HepG2 (cell line): ENCODE data around the gene CREG2. TPM values are rescaled to one million over a fixed set of nuclear protein-coding genes. Genes with fewer than 3 reads are reported as not detected.

ENCODE experiments used
- ARNTL ChIP-seq: sonication (generic); formaldehyde crosslinking; IDR thresholded peaks from 2 replicates; pipeline ENCODE4 v1.4.0; 2020; ENCODE audit warnings: mild to moderate bottlenecking, missing genetic modification reagents
- ETV5 ChIP-seq: IDR thresholded peaks from 2 replicates; pipeline ENCODE4 v1.6.1; 2018; ENCODE audit warnings: missing biosample characterization, missing genetic modification reagents, inconsistent platforms, borderline replicate concordance
- HNF4A ChIP-seq: sonication (generic); formaldehyde crosslinking; IDR thresholded peaks from 2 replicates; pipeline ENCODE4 v1.4.0; 2020; ENCODE audit warnings: missing genetic modification reagents
- ISL2 ChIP-seq: sonication (generic); formaldehyde crosslinking; IDR thresholded peaks from 2 replicates; pipeline ENCODE4 v1.5.0; 2020; ENCODE audit warnings: missing genetic modification reagents
- KAT2B ChIP-seq: fragments of 150-350 bp; IDR thresholded peaks from 2 replicates; pipeline ENCODE4 v1.6.1; 2014; ENCODE audit warnings: low read depth, low read length, borderline replicate concordance
- MEIS2 ChIP-seq: sonication (generic); formaldehyde crosslinking; IDR thresholded peaks from 2 replicates; pipeline ENCODE4 v1.9.0; 2021; ENCODE audit warnings: mild to moderate bottlenecking, missing genetic modification reagents
- NR2F6 ChIP-seq, 2 experiments: IDR thresholded peaks; 2 replicates each; pipeline ENCODE4 v1.6.1; 2016; ENCODE audit warnings: antibody characterized with exemption in 1 of 2, mild to moderate bottlenecking in 1 of 2
- PREB ChIP-seq: sonication (generic); formaldehyde crosslinking; IDR thresholded peaks from 2 replicates; pipeline ENCODE4 v1.4.0; 2020; ENCODE audit warnings: missing genetic modification reagents
- SMARCC2 ChIP-seq: fragments of 450-650 bp; IDR thresholded peaks from 2 replicates; pipeline ENCODE4 v1.6.1; 2017; ENCODE audit warnings: antibody characterized with exemption, mild to moderate bottlenecking
- SNAPC2 ChIP-seq: sonication (generic); formaldehyde crosslinking; IDR thresholded peaks from 2 replicates; pipeline ENCODE4 v1.8.1; 2022; ENCODE audit warnings: mild to moderate bottlenecking, missing genetic modification reagents
- ZNF263 ChIP-seq: sonication (generic); formaldehyde crosslinking; IDR thresholded peaks from 2 replicates; pipeline ENCODE4 v1.4.0; 2020; ENCODE audit warnings: missing genetic modification reagents
- ZNF556 ChIP-seq: sonication (generic); formaldehyde crosslinking; IDR thresholded peaks from 2 replicates; pipeline ENCODE4 v1.4.0; 2020; ENCODE audit warnings: mild to moderate bottlenecking, missing genetic modification reagents, borderline replicate concordance
- ZNF589 ChIP-seq: sonication (generic); formaldehyde crosslinking; conservative IDR thresholded peaks from 2 replicates; pipeline ENCODE4 v1.8.0; 2022; ENCODE audit warnings: mild to moderate bottlenecking, moderate library complexity, missing genetic modification reagents
- ZNF878 ChIP-seq: sonication (generic); formaldehyde crosslinking; IDR thresholded peaks from 2 replicates; pipeline ENCODE4 v1.8.1; 2023; ENCODE audit warnings: mild to moderate bottlenecking, missing genetic modification reagents, moderate library complexity
- polyA plus RNA-seq, 8 experiments: library from polyadenylated mRNA; depleted of rRNA in 3 of 8; stranded (reverse) in 7 of 8; unstranded in 1 of 8; fragments of >200 nt; fragmentation: Illumina TruSeq in 4 of 8; extraction: Trizol in 4 of 8; gene quantifications; 2 replicates each; pipeline versions ENCODE4 v1.2.1 to v1.2.3, GENCODE V29; 2011 to 2016; ENCODE audit warnings: low read depth in 4 of 8, missing spikeins in 1 of 8, mixed read lengths in 1 of 8; ENCODE audit not compliant: insufficient read depth in 1 of 8
- total RNA-seq, 5 experiments: library from RNA; depleted of rRNA; stranded (reverse); fragments of >200 nt; fragmentation: Illumina TruSeq; extraction: Trizol; gene quantifications; 2 replicates each; pipeline ENCODE4 v1.2.3, GENCODE V29; 2016; ENCODE audit warnings: low read depth in 1 of 5
- TF ChIP-seq, protein P1 (sequence below): sonication (generic); formaldehyde crosslinking; IDR thresholded peaks from 2 replicates; pipeline ENCODE4 v1.4.0; 2020; ENCODE audit warnings: mild to moderate bottlenecking, missing genetic modification reagents, borderline replicate concordance
- TF ChIP-seq, protein P2 (sequence below): sonication (generic); formaldehyde crosslinking; IDR thresholded peaks from 2 replicates; pipeline ENCODE4 v1.5.1; 2020; ENCODE audit warnings: mild to moderate bottlenecking, missing genetic modification reagents, borderline replicate concordance

CREG2 gene
- total and polyA plus RNA-seq, 2 of the 13 experiments (the other 11 are each of a cell fraction or from before 2014, with no cell fraction given), result 0.18 to 0.26 TPM

DNA sequence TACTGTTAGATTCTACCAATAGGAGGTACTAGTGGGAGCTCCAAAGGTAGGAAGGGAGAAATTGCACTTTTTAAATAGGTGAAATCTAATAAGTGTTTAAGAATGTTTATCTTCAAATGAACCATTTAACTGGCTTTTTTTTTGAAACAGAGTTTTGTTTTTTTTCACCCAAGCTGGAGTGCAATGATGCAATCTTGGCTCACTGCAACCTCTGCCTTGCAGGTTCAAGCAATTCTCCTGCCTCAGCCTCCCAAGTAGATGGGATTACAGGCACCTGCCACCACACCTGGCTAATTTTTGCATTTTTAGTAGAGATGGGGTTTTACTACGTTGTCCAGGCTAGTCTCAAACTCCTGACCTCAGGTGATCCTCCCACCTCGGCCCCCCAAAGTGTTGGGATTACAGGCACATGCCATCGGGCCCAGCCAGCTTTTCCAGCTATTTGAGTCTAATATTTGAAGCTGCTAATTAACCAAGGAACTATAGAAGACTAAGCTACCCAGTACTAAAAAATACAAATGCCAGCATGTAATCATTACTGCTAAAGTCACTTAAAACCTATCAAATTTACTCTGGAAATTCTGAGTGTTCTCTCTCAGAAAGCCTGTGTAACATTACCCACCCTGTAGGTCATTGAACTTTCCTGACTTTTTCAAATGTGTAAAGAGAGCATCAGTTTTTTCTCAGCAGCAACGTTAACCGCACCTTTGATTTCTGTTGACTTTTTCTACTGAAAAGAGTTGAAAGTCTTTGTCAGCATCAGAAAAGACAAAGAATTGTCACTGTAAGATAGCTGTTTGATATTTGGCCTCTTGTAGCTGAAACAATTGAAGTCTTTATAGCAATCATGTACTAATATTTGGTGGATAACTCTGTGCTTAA lies 54.2 kb downstream of the CREG2 start (continued):
- TF ChIP-seq, protein P1, sequence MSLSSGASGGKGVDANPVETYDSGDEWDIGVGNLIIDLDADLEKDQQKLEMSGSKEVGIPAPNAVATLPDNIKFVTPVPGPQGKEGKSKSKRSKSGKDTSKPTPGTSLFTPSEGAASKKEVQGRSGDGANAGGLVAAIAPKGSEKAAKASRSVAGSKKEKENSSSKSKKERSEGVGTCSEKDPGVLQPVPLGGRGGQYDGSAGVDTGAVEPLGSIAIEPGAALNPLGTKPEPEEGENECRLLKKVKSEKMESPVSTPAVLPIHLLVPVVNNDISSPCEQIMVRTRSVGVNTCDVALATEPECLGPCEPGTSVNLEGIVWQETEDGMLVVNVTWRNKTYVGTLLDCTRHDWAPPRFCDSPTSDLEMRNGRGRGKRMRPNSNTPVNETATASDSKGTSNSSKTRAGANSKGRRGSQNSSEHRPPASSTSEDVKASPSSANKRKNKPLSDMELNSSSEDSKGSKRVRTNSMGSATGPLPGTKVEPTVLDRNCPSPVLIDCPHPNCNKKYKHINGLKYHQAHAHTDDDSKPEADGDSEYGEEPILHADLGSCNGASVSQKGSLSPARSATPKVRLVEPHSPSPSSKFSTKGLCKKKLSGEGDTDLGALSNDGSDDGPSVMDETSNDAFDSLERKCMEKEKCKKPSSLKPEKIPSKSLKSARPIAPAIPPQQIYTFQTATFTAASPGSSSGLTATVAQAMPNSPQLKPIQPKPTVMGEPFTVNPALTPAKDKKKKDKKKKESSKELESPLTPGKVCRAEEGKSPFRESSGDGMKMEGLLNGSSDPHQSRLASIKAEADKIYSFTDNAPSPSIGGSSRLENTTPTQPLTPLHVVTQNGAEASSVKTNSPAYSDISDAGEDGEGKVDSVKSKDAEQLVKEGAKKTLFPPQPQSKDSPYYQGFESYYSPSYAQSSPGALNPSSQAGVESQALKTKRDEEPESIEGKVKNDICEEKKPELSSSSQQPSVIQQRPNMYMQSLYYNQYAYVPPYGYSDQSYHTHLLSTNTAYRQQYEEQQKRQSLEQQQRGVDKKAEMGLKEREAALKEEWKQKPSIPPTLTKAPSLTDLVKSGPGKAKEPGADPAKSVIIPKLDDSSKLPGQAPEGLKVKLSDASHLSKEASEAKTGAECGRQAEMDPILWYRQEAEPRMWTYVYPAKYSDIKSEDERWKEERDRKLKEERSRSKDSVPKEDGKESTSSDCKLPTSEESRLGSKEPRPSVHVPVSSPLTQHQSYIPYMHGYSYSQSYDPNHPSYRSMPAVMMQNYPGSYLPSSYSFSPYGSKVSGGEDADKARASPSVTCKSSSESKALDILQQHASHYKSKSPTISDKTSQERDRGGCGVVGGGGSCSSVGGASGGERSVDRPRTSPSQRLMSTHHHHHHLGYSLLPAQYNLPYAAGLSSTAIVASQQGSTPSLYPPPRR (CRISPR knock-in tag), result peak; percentile 75
- TF ChIP-seq ZNF556 (CRISPR knock-in tag) (no peak), ARNTL (no peak), ZNF589 (no peak), ETV5 (no peak; the same call in 1 of the 2 replicates), SMARCC2 (no peak), NR2F6 (IDR thresholded peaks at IDR 0.05) (peak; percentile 86), NR2F6 (CRISPR knock-in tag; IDR thresholded peaks at IDR 0.05) (peak; percentile 84), MEIS2 (CRISPR knock-in tag) (no peak), ISL2 (CRISPR knock-in tag) (peak; percentile 96), ZNF878 (CRISPR knock-in tag) (no peak), SNAPC2 (CRISPR knock-in tag) (no peak), PREB (CRISPR knock-in tag) (no peak), ZNF263 (CRISPR knock-in tag) (no peak), HNF4A (peak; percentile 65), KAT2B (no peak)
- TF ChIP-seq, protein P2, sequence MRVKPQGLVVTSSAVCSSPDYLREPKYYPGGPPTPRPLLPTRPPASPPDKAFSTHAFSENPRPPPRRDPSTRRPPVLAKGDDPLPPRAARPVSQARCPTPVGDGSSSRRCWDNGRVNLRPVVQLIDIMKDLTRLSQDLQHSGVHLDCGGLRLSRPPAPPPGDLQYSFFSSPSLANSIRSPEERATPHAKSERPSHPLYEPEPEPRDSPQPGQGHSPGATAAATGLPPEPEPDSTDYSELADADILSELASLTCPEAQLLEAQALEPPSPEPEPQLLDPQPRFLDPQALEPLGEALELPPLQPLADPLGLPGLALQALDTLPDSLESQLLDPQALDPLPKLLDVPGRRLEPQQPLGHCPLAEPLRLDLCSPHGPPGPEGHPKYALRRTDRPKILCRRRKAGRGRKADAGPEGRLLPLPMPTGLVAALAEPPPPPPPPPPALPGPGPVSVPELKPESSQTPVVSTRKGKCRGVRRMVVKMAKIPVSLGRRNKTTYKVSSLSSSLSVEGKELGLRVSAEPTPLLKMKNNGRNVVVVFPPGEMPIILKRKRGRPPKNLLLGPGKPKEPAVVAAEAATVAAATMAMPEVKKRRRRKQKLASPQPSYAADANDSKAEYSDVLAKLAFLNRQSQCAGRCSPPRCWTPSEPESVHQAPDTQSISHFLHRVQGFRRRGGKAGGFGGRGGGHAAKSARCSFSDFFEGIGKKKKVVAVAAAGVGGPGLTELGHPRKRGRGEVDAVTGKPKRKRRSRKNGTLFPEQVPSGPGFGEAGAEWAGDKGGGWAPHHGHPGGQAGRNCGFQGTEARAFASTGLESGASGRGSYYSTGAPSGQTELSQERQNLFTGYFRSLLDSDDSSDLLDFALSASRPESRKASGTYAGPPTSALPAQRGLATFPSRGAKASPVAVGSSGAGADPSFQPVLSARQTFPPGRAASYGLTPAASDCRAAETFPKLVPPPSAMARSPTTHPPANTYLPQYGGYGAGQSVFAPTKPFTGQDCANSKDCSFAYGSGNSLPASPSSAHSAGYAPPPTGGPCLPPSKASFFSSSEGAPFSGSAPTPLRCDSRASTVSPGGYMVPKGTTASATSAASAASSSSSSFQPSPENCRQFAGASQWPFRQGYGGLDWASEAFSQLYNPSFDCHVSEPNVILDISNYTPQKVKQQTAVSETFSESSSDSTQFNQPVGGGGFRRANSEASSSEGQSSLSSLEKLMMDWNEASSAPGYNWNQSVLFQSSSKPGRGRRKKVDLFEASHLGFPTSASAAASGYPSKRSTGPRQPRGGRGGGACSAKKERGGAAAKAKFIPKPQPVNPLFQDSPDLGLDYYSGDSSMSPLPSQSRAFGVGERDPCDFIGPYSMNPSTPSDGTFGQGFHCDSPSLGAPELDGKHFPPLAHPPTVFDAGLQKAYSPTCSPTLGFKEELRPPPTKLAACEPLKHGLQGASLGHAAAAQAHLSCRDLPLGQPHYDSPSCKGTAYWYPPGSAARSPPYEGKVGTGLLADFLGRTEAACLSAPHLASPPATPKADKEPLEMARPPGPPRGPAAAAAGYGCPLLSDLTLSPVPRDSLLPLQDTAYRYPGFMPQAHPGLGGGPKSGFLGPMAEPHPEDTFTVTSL, result peak; percentile 93; the same call in 1 of the 2 replicates
